ENCODE measurements around the gene BDNF.

DNA sequence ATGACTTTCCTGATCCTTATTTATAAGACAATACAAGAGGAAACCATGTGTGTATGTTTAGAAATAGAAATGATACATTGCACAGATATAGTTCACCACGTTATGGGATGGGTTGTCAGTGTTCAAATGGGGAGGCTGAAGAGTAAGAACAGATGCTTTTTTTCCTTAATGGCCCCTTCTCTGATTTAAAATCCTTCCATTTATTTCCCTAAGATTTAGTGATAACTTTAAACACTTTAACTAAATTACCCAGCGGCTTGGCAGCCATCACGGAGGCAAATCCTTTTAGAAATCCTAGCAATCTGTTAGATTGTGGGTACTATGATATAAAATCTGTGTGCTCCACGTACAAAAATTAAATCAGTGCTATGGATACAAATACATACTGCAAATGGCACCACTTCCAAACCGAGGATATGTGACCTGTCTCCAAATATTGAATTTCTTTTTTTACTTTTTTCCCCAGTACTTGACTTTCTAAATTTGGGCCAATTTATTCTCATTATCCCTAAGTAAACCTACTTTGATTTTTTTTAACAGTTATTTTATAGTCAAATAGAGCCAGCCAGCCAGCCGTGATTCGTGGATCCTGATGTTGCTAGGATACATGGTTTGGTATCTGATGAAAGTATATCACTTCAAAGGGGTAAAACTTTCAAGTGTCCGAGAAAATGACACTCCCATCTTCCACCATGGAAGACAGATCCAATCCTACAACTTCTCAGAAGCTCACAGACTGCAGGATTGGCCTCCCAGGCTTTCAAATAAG, 46.1 kb downstream of the BDNF start:
- TF ChIP-seq, protein P1, sequence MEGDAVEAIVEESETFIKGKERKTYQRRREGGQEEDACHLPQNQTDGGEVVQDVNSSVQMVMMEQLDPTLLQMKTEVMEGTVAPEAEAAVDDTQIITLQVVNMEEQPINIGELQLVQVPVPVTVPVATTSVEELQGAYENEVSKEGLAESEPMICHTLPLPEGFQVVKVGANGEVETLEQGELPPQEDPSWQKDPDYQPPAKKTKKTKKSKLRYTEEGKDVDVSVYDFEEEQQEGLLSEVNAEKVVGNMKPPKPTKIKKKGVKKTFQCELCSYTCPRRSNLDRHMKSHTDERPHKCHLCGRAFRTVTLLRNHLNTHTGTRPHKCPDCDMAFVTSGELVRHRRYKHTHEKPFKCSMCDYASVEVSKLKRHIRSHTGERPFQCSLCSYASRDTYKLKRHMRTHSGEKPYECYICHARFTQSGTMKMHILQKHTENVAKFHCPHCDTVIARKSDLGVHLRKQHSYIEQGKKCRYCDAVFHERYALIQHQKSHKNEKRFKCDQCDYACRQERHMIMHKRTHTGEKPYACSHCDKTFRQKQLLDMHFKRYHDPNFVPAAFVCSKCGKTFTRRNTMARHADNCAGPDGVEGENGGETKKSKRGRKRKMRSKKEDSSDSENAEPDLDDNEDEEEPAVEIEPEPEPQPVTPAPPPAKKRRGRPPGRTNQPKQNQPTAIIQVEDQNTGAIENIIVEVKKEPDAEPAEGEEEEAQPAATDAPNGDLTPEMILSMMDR (conservative IDR thresholded peaks at IDR 0.05; ENCODE audit: low read length) = no peak
- TF ChIP-seq EZH2phosphoT487 (IDR thresholded peaks at IDR 0.05; ENCODE audit: borderline replicate concordance, low read depth, low read length) = no peak

Measured in OCI-LY7 (cell line).